Liver (tissue), 3 donors: ENCODE data around the gene PARP14.
"Not testable (repeated sequence)": the region's sequence is repeated elsewhere in the genome, so short reads cannot be mapped to it uniquely, and the experiment has no call there.

Source experiments
- CTCF ChIP-seq: fragments of 150-350 bp; IDR thresholded peaks from 2 replicates; pipeline ENCODE4 v1.5.1; 2017; ENCODE audit warnings: improper control_type of control experiment, low read depth, low read length; ENCODE audit not compliant: missing input control
- JUND ChIP-seq, 2 donors: IDR thresholded peaks; 2 replicates each; pipeline ENCODE4 v1.6.1; 2016; ENCODE audit warnings: antibody characterized with exemption in 2 of 2
- MAX ChIP-seq: IDR thresholded peaks from 2 replicates; pipeline ENCODE4 v1.6.1; 2016; ENCODE audit warnings: antibody characterized with exemption
- RAD21 ChIP-seq, 2 donors: IDR thresholded peaks; 2 replicates each; pipeline ENCODE4 v1.6.1; 2016; ENCODE audit warnings: antibody characterized with exemption in 2 of 2, mild to moderate bottlenecking in 2 of 2
- RXRA ChIP-seq, 2 donors: IDR thresholded peaks; 2 replicates each; pipeline ENCODE4 v1.6.1; 2017 to 2018; ENCODE audit warnings: antibody characterized with exemption in 2 of 2, mild to moderate bottlenecking in 1 of 2
- TAF1 ChIP-seq: conservative IDR thresholded peaks from 2 replicates; pipeline ENCODE4 v1.6.1; 2016; ENCODE audit warnings: antibody characterized with exemption, mild to moderate bottlenecking
- YY1 ChIP-seq: IDR thresholded peaks from 2 replicates; pipeline ENCODE4 v1.6.1; 2016; ENCODE audit warnings: antibody characterized with exemption, mild to moderate bottlenecking
- donor health status: healthy.
- donor health status: healthy.

GRCh38 chr3:122710616-122711251 is 30.1 kb downstream of the PARP14 start:
- TF ChIP-seq MAX; CTCF; RAD21 (IDR thresholded peaks at IDR 0.05); TAF1; JUND (IDR thresholded peaks at IDR 0.05); YY1; RXRA (IDR thresholded peaks at IDR 0.05): not testable (repeated sequence)
